Jurkat, Clone E6-1 (cell line): ENCODE measurements around the gene SCN4B.

ENCODE experiments used
- DNase-seq: peaks from one replicate; pipeline ENCODE4 v3.0.0-alpha.2; 2011; ENCODE audit warnings: low read depth, low spot score
- H3K4me3 ChIP-seq: 2 replicates; pipeline ENCODE4 v1.5.1; 2011; ENCODE audit warnings: mild to moderate bottlenecking, low read length, control low read depth, moderate library complexity

The SCN4B gene

DNA sequence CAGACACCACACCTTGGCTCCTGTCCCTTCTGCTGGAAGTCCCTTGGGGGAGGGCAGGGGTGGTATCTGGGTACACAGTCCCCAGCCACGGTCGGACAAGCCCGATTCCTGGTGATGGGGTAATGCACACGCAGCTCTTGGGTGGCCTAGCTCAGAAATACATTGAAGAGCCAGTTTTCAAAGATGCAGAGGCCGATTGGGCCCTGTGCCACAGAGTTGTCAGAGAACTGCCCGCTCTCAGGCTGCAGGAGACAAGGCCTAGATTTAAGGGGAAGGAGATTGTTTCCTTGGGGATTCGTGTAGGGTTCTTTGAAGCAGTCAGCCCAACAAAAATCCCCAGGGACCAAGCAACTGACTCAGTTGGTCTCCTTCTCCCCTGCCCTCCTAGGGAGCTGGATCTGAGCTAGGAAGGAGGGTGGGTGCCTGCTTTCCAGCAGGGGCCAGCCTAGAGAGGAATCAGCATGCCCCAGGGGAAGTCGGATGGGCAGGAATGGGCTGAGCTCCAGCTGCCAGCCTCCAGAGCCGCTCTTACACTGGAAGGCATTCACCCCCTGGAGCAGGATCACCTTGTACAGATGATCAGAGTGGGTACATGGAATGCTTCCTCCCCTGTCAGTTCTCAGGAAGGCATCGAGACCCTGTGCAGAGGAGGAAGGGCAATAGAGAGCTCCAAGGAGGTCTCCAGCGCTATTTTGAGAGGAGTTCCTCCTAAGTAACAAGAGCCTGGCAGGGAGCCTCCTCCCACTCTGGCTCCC lies 3.3 kb upstream of the SCN4B start:
- H3K4me3 ChIP-seq = no peak overlapping the region
- no peak for DNase-seq

DNA sequence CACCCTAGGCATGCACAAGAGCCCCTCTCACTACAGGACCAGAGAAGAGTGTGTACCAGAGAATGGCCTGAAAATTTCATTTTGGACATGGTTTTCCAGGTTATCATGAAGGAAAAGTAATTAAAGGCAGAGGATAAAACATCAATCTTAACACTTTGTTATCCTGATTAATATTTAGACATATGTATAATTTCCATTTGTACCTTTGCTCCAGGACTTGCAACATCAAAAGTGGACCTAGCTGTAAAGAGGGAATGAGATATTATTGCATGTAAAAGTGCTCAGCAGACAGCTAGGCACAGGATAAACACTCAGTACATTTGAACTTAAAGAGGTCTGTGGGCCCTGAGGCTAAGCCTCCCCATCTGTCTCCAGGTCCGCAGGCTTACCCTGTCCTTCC lies 2.0 kb upstream of the SCN4B start:
- no peak for DNase-seq
- H3K4me3 ChIP-seq = no peak overlapping the region

DNA sequence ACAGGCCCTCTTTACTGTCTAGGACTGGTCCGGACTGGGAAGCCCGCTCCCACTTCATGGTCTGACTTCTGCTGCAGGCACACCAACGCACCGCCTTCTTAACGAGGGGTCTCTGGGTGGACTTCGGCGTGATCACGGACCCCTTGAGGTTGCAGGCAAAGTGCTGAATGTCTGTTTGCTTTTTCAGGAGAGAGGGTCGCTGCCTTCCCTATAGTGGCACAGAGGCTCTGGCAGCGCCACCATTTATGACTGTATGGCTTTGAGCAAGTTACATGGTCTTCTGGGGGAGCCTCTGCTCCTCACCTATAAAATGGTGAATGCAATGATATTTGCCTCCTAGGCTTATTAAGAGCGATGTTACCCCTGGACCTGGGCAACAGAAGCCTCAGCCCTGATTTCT lies 1.4 kb upstream of the SCN4B start:
- H3K4me3 ChIP-seq = no peak overlapping the region
- no peak for DNase-seq

DNA sequence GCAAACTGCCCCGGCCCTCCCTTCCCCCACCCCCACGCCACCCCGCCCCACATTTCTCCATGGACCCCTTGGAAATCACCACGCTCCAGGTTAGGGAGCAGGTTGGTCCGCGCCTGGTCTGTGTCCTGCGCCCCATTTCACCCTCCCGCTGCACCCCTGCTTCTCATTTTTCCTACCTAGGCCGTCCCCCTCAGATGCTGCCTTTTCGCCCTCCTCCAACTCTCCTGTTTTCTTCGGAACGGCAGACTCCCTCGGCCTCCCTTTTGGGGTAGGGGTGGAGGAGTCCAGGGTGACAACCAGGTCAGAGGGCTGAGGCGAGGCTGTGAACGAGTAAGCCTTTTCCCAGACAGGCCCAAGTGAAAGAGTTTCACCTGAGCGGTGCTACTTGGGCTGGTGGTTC lies 893 bp upstream of the SCN4B start:
- no peak overlapping the region for H3K4me3 ChIP-seq
- DNase-seq = no peak

DNA sequence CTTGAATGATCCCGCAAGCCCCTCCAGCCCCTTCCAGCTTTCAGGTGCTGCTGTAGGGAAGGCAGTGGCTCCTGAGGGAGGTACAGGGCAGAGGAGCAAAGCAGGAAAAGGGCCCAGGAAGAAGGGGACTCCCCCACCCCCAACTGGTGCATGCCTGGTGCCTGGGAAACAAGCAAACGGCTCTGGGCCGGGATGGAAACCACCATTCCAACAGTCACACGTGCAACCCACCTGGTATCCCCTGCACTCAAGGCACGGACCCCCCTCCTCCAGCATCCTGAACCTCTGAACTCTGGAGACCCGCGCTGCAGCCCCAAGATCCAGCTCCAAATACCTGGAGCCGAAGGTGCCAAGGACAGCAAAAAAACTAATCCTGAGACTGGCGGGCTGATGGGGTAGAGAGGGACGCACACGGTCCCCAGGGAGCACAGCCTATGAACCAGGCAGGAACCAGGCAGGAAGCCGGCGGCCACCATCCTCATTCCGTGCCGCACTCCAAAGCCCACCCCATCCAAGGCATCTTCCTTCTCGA lies 537 bp downstream of the SCN4B start:
- DNase-seq = no peak
- H3K4me3 ChIP-seq = no peak overlapping the region

DNA sequence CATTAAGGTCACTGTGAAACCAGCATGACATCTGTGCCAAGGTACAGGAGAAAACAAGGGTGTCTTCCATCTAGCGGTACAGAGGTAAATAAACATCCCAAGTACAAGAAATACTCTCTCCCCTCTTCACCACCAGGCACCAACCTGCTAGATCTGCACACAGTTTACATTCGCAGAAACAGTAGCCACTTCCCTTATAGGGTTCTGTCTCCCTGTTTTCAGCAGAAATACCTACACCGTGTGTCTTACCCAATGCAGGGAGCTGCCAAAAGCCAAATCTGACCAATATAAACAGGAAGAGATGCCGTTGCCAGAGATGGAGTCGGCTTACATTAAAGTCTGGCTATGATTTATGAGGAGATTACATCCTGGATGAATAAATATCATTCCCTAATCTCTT lies 1.2 kb downstream of the SCN4B start:
- DNase-seq = no peak
- no peak overlapping the region for H3K4me3 ChIP-seq

DNA sequence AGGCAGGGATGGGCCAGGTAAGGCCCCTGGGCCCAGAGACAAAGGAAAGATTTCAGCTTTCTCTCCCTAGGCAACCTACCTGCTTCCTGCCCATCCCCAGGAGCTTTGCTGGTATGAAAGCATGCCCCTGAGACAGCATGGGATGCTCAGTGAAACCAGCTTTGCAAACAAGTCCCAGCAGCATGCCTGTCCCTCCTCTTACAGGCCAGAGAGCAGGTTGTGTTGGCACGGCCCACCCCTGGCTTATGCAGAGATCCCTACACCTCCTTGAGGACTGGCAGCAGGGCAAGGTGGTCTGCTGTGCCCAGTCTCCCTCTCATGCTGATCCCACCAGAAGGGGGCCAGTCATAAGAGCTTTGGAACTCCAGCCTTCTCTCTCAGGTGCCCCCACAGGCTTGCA lies 3.1 kb downstream of the SCN4B start:
- DNase-seq = no peak
- no peak overlapping the region for H3K4me3 ChIP-seq

DNA sequence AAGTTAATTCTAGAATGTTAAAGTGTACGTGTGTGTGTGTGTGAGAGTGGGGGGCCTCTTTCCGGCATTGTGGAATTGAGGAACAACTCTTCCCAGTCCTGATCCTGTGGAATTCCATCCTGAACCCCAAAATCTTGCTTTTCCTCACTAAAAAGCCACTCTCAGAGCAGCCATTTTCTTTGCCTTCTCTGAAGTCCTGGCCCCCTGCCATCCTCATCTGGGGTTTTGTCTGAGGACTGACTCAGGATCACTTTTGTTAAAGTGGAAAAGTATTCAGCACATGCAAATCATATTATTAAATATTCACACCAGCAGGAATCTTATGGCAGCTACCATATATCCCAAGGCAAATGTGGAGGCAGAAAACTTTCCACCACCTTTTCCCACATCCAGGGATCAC lies 3.8 kb downstream of the SCN4B start:
- DNase-seq = no peak
- H3K4me3 ChIP-seq = no peak overlapping the region

DNA sequence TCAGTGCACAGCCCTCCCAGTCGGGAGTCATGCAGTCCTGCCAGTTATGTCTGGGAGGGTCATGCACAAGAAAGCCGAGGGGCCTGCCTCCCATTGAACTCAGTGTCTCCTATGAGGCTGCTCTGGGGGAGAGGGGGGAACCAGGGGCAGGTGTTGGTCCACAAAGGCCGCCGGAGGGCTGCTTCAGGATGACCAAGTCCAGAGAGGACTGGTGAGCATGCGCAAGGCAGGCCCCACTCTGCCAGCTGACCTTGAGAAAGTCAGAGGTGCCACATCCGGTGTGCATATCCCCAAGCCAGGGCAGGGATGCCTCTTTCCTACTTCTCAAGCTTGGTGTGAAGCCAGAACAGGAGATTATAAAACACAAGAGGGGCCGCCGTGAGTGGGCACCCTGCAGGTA lies 4.4 kb downstream of the SCN4B start:
- no peak overlapping the region for H3K4me3 ChIP-seq
- DNase-seq = no peak

DNA sequence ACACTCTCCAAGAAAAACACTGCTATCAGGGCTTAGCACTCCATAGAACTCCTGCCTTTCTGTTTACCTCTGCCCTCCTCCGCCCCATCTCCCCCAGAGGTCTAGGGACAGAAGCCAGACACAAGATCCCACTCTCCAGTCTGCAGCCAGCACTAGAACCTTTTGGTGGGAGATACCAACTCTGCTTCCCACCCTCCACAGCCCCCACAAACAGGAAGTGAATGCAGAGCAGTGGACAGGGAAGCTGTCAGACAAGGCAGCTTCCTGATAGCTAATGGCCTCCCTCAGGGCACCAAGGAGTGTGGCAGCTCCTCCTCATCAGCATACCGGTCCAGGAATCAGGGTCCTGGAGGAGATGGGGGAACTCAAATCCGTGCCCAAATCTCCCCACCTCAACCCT lies 5.1 kb downstream of the SCN4B start:
- H3K4me3 ChIP-seq = no peak overlapping the region
- DNase-seq = no peak

DNA sequence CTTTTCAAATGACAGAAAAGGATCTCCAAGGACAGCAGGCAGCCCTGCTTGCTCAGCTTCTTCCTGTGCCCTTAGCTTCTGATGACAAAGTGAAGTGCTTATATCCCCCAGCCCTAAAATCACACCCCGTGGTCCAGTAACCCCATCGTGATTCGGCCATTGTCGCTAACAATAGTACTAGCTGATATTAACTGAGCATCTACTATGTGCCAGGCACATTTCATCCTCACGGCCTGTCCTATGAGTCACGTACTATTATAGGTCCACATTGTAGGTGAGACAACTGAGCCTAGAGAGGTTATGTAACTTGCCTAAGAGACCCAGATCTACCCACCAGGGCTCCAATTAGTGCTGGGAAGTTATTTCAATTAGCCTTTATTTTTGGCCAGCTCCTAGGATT lies 6.1 kb downstream of the SCN4B start:
- no peak for DNase-seq
- H3K4me3 ChIP-seq = no peak overlapping the region

DNA sequence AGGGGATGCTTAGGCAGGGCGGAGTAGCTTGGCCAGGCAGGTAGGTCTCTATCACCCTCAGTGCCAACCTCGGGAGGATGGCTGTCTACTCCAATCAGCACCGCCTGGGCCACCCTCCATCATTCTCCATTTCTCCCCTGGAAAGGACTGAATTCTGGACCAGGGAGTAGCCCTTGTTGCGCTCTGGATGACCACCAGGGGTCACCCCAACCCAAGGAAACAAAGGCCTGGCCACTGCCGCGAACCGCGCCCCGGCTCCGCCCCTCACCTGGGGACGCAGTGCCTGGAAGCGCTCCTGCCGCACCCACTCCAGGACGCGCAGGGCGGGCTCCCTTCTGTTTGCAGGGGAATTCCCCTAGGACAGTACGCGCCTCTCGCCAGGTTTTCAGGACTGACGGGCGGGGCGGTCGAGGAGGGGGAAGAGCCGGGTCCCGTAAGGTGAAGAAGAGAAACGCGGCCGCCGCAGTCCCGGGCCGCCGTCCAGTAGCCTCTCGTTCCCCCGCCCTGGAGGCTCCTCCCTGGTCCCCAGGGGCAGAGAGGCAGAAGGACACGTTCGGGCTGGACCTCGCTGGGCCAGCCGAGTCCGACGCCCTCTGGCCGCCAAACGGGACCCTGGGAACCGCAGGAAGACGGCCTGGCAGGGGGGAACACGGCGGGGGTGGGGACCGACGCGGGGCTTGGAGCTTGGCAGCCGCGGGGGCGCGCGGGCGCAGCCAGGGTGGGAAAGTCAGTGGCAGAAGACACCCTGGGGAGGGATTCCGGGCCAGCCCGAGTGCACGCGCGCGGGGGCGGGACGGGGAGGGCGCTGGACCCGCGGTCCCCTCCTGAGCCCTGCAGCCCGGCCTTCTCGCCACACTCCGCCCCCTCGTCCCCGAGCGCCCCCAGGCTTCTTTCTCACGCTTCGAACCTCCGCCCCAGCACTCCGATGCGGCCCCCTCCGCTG lies 7.1 kb downstream of the SCN4B start:
- peak overlapping the region; percentile 53 for H3K4me3 ChIP-seq
- peak; percentile 53 for DNase-seq

DNA sequence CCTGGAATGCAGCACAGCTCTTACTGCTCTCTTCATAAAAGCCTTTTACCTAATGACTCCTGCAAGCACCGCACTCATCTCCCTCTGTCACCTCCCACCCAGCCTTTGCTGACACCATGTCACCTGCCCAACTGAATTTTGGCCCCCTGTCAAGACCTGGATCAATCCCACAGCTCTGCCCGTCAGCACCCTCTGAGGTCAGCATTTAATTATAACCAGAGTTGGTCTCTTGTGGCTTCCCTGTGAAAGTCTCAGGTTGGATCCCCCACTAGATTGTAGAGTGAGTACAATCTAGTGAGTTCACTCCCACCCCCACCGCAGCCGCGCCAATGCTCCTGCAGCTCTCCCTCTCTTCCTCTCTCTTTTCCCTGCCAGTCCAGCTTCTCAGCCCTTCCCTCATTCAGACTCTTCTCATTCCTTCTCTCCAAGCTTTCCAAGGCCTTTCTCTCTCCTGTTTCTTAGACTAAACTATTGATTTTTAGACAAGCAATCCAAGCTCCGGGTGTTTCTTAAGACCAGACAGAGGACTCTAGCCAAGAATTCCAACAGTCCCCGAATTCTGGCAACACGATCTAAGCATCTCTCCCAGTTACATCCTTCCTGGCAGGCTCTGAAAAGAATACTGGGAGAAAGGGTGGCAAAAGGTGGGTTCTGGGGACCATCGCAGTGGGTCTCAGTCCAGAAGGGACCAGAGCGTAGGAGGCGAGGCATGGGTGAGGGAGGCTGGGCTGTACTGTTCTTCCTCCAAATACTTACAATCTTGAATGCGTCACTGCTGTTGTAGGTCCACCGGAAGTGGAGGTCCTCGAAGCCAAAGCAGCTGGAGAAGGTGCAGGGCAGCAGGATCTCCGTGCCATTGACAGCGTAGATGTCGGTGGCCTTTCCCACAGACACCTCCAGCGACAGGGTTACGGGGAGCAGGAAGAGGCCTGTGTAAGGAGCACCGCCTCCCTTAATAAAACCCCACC lies 8.0 kb downstream of the SCN4B start:
- no peak overlapping the region for H3K4me3 ChIP-seq
- DNase-seq = no peak

DNA sequence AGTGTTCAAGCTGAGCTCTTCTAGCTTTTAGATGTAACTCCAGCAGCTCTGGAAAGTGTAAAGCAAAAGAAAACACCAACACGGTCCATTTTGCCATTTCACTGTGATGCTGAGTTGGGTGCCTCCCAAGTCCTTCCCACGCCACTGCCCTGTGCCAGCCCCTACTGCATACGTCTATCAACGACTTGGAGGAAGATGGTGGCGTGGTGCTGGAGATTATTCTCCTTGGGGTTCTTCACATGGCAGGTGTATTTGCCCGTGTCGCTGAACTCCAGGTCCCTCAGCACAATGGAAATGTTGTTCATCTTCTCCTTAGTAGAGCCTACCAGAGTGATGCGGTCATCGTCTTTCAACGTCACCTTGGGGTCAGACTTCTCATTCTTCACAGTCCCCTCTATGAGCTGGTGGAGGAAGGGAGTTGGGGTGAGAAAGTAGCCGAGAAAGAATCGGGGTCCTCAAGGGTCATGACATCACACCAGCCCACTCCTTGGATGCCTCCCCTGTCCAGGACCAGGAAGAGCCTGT lies 8.9 kb downstream of the SCN4B start:
- no peak for DNase-seq
- no peak overlapping the region for H3K4me3 ChIP-seq

DNA sequence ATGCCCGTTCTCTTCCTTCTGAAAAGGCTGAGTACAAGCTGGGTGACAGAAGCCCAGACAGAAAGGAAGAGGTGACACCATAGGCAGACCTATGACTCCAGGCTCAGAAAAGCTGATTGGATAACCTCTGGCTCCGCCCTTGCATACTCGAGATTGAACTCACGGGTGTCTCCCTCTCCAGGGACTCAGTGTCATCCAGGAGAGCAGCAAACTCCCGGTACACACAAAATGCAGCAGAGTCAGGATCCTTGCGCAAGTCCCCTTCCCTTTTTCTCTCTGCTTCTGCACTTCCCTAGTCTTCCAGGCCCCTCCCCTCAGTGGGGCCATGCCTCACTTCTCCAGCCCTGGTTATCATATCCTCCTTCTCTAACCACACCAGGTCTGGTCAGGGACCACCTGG lies 9.8 kb downstream of the SCN4B start:
- peak; percentile 41 for DNase-seq
- peak overlapping the region; percentile 31 for H3K4me3 ChIP-seq

DNA sequence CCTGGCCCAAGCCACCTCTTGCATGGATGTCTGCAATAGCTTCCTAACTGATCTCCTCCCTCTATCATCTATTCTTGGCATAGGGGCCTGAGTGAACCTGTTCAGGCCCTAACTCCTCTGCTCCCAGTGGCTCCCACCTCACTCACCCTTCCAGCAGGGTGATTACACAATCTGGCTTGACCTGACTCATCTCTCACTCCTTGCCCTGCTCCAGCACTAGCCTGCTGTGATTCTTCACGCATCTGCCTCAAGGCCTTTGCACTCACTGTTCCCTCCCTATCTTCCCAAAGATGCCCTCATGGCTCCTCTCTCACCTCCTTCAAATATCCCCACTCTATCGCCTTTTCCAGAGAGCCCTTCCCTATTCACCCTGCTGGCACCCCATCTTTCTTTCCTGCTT lies 10.5 kb downstream of the SCN4B start:
- no peak for DNase-seq

DNA sequence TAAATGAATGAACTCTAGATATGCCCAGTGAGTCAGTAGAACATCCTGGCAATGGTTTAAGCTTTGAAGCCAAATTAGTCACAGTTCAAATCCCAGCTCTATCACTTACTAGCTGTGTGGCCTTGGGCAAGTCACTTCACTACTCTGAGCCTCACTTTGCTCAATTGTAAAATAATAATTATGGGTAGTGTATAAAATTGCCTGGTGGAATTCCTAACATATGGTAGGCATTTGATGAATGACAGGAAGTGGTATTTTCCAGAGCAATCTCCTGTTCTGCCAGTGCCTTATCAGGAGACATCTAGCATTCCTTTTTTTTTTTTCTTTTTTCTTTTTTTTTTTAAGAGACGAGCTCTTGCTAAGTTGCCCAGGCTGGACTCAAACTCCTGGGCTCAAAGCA lies 13.0 kb downstream of the SCN4B start:
- DNase-seq = no peak
- no peak overlapping the region for H3K4me3 ChIP-seq

More for the DNA sequence above, 10.5 kb downstream of the SCN4B start:
- H3K4me3 ChIP-seq = no peak overlapping the region

DNA sequence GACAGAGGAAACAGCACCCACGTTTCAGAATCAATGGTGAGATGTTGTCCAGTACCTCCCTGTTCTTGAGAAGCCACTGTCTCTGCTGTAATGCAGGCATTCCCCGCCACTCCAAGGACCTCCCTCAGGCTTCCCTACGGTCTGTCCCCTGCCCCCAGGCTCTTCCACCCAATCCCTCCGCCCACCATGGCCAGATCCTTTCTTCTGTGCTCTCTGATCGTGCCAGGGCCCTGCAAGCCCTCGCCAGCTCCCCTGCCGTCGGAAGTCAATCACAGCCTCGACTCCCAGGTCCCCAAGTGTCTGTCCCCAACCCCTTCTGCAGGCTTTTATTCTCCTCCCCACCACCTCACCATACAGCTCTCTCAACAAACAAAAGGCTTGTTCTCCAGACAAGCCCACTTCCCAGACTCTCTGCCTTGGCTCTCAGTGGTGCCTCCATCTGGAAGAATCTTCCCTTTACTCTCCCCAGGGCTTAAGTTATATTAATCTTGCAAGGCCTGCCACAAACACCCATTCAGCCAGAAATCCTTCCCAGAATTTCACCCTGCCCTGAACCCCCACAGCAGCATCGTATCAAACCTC lies 13.7 kb downstream of the SCN4B start:
- H3K4me3 ChIP-seq = no peak overlapping the region
- DNase-seq = no peak

DNA sequence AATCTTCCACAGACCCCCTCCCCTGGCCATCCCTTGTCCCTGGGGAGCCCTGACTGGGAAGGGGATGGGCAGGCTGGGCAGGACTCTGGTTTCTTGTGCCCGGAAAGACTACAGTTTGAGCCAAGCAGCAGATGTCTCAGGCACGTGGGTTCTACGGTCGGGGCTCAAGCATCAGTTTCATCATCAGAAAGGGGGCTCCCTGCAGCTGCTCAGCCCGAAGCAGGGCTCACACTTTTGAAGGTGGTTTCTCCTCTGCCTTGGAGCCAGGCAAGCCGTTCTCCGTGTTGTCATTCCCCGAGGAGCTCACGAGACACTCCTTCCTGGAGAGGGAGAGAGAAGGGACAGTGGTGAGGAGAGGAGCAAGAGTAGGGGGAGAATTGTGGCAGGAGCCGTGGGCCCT lies 15.8 kb downstream of the SCN4B start:
- no peak for DNase-seq
- H3K4me3 ChIP-seq = no peak overlapping the region
